H9 (cell line): ENCODE results near the gene ASTN2. TPM values are rescaled to one million over a fixed set of nuclear protein-coding genes. Genes with fewer than 3 reads are reported as not detected.

Source experiments
- DNase-seq: peaks from one replicate; pipeline ENCODE4 v3.0.0-alpha.2; 2017
- H2AFZ ChIP-seq: one replicate; pipeline ENCODE4 v1.6.1; 2013; ENCODE audit warnings: mild to moderate bottlenecking, low read length, control low read depth, moderate library complexity
- H2AK5ac ChIP-seq: 2 replicates; pipeline ENCODE4 v1.6.1; 2013; ENCODE audit warnings: low read length, control low read depth, mixed read lengths; ENCODE audit not compliant: insufficient read length
- H2BK120ac ChIP-seq: one replicate; pipeline ENCODE4 v1.6.1; 2013; ENCODE audit warnings: low read depth, mild to moderate bottlenecking, low read length, control low read depth, inconsistent platforms; ENCODE audit not compliant: poor library complexity, severe bottlenecking
- H2BK12ac ChIP-seq: 2 replicates; pipeline ENCODE4 v1.6.1; 2013; ENCODE audit warnings: low read length, control low read depth, mixed read lengths, low read depth; ENCODE audit not compliant: insufficient read length
- H2BK15ac ChIP-seq: 2 replicates; pipeline ENCODE4 v1.6.1; 2013; ENCODE audit warnings: low read depth, low read length, control low read depth
- H2BK20ac ChIP-seq: one replicate; pipeline ENCODE4 v1.6.1; 2013; ENCODE audit warnings: low read depth, mild to moderate bottlenecking, low read length, control low read depth, inconsistent platforms; ENCODE audit not compliant: poor library complexity, severe bottlenecking
- H2BK5ac ChIP-seq: 2 replicates; pipeline ENCODE4 v1.6.1; 2013; ENCODE audit warnings: low read length, control low read depth, mixed read lengths; ENCODE audit not compliant: insufficient read length
- H3K14ac ChIP-seq: 2 replicates; pipeline ENCODE4 v1.6.1; 2013; ENCODE audit warnings: low read length, control low read depth; ENCODE audit not compliant: insufficient read depth
- H3K18ac ChIP-seq: 2 replicates; pipeline ENCODE4 v1.6.1; 2013; ENCODE audit warnings: low read depth, mild to moderate bottlenecking, mixed read lengths, low read length, control low read depth; ENCODE audit not compliant: insufficient read length
- H3K23ac ChIP-seq: 2 replicates; pipeline ENCODE4 v1.6.1; 2013; ENCODE audit warnings: low read length, control low read depth, mixed read lengths, low read depth; ENCODE audit not compliant: insufficient read length
- H3K23me2 ChIP-seq: 2 replicates; pipeline ENCODE4 v1.6.1; 2013; ENCODE audit warnings: low read depth, mild to moderate bottlenecking, mixed read lengths, low read length, control low read depth; ENCODE audit not compliant: insufficient read length, poor library complexity, severe bottlenecking
- H3K27ac ChIP-seq: 2 replicates; pipeline ENCODE4 v1.5.1; 2013; ENCODE audit warnings: low read length, control low read depth, mixed read lengths, low read depth; ENCODE audit not compliant: insufficient read length
- H3K27me3 ChIP-seq: 2 replicates; pipeline ENCODE4 v1.6.1; 2013; ENCODE audit warnings: low read length, control low read depth, inconsistent platforms; ENCODE audit not compliant: insufficient read depth
- H3K4ac ChIP-seq: 2 replicates; pipeline ENCODE4 v1.6.1; 2013; ENCODE audit warnings: low read depth, mild to moderate bottlenecking, control low read depth, inconsistent platforms, low read length, moderate library complexity
- H3K4me1 ChIP-seq: 2 replicates; pipeline ENCODE4 v1.6.1; 2013; ENCODE audit warnings: low read length, control low read depth, inconsistent platforms; ENCODE audit not compliant: insufficient read depth
- H3K4me2 ChIP-seq: 2 replicates; pipeline ENCODE4 v1.6.1; 2013; ENCODE audit warnings: low read length, control low read depth, mixed read lengths; ENCODE audit not compliant: insufficient read length, insufficient read depth
- H3K56ac ChIP-seq: 2 replicates; pipeline ENCODE4 v1.6.1; 2013; ENCODE audit warnings: low read depth, mild to moderate bottlenecking, mixed read lengths, low read length, control low read depth; ENCODE audit not compliant: insufficient read length
- H3K79me1 ChIP-seq: 2 replicates; pipeline ENCODE4 v1.6.1; 2013; ENCODE audit warnings: low read depth, mild to moderate bottlenecking, moderate library complexity, low read length, control low read depth, inconsistent platforms; ENCODE audit not compliant: insufficient read depth, poor library complexity, severe bottlenecking
- H3K79me2 ChIP-seq: 2 replicates; pipeline ENCODE4 v1.6.1; 2013; ENCODE audit warnings: low read length, control low read depth, inconsistent platforms; ENCODE audit not compliant: insufficient read depth
- H3K9ac ChIP-seq: 2 replicates; pipeline ENCODE4 v1.6.1; 2013; ENCODE audit warnings: low read length, control low read depth, mixed read lengths; ENCODE audit not compliant: insufficient read length; ENCODE audit errors: extremely low read depth
- H3K9me3 ChIP-seq: one replicate; pipeline ENCODE4 v1.6.1; 2013; ENCODE audit warnings: low read depth, low read length, inconsistent platforms; ENCODE audit not compliant: control insufficient read depth
- H3T11ph ChIP-seq: one replicate; pipeline ENCODE4 v1.6.1; 2013; ENCODE audit warnings: mild to moderate bottlenecking, low read length, control low read depth, inconsistent platforms
- H4K20me1 ChIP-seq: one replicate; pipeline ENCODE4 v1.6.1; 2013; ENCODE audit not compliant: control insufficient read depth, insufficient read length, insufficient read depth
- H4K5ac ChIP-seq: 2 replicates; pipeline ENCODE4 v1.6.1; 2013; ENCODE audit warnings: low read depth, mild to moderate bottlenecking, mixed read lengths, low read length, control low read depth; ENCODE audit not compliant: insufficient read length
- H4K8ac ChIP-seq: replicated peaks from 2 replicates; pipeline ENCODE4 v1.6.1; 2013; ENCODE audit warnings: low read length, control low read depth, mixed read lengths, low read depth; ENCODE audit not compliant: insufficient read length
- H4K91ac ChIP-seq: 2 replicates; pipeline ENCODE4 v1.6.1; 2013; ENCODE audit warnings: low read depth, mild to moderate bottlenecking, moderate library complexity, mixed read lengths, low read length, control low read depth; ENCODE audit not compliant: insufficient read length
- H3K27ac Mint-ChIP-seq, 3 experiments: 2 replicates in 2 of 3; 3 replicates in 1 of 3; pipeline ENCODE4 v1.8.0; 2020 to 2021; ENCODE audit warnings: mixed read lengths in 3 of 3, mild to moderate bottlenecking in 1 of 3, moderate library complexity in 1 of 3
- H3K27me3 Mint-ChIP-seq: 2 replicates; pipeline ENCODE4 v1.8.0; 2021; ENCODE audit warnings: low read depth, mild to moderate bottlenecking, moderate library complexity, mixed read lengths
- H3K36me3 Mint-ChIP-seq, 3 experiments: 2 replicates in 2 of 3; 3 replicates in 1 of 3; pipeline ENCODE4 v1.8.0; 2020 to 2021; ENCODE audit warnings: low read depth in 3 of 3, mixed read lengths in 3 of 3; ENCODE audit not compliant: insufficient read depth in 1 of 3
- H3K4me1 Mint-ChIP-seq, 2 experiments: 2 replicates each; pipeline ENCODE4 v1.8.0; 2020; ENCODE audit warnings: mixed read lengths in 2 of 2
- H3K4me3 Mint-ChIP-seq, 2 experiments: 2 replicates in 1 of 2; 3 replicates in 1 of 2; pipeline ENCODE4 v1.8.0; 2020 to 2021; ENCODE audit warnings: mild to moderate bottlenecking in 2 of 2, mixed read lengths in 2 of 2, moderate library complexity in 1 of 2
- H3K9me3 Mint-ChIP-seq, 2 experiments: 2 replicates in 1 of 2; 3 replicates in 1 of 2; pipeline ENCODE4 v1.8.0; 2020; ENCODE audit warnings: mild to moderate bottlenecking in 2 of 2, mixed read lengths in 2 of 2, moderate library complexity in 1 of 2
- CTCF ChIP-seq: fragments of 200-600 bp; sonication (generic); conservative IDR thresholded peaks from 3 replicates; pipeline ENCODE4 v1.8.0; 2021; ENCODE audit warnings: antibody characterized with exemption, mild to moderate bottlenecking
- WGBS: extraction: QIAGEN DNeasy Blood & Tissue Kit; methylation state at CpG from one replicate; pipeline ENCODE4 v1.1.7; 2013; ENCODE audit warnings: missing lambda C conversion rate, low lambda C conversion rate, mixed read lengths; ENCODE audit not compliant: insufficient read length; ENCODE audit errors: extremely low coverage; 5-methylcytosine and 5-hydroxymethylcytosine counted together
- total RNA-seq: library from RNA; stranded (reverse); gene quantifications from 2 replicates; pipeline ENCODE4 v1.2.1, GENCODE V29; 2021

The ASTN2 gene
- total RNA-seq, 1 experiment from 2014 or later: 9.7 TPM

GRCh38 chr9:116685166-116685565 is 729.7 kb downstream of the ASTN2 start:
- no peak overlapping the region for H3K27ac Mint-ChIP-seq
- Histone ChIP-seq H3K18ac (no peak overlapping the region), H2BK20ac (no peak overlapping the region), H2BK120ac (no peak overlapping the region), H2BK5ac (no peak overlapping the region), H3K9me3 (peaks cover 7% of the 10 kb centered on the region), H3K27me3 (no peaks in the 10 kb centered on the region; the same call in 1 of the 2 replicates), H3K23ac (no peak overlapping the region), H3T11ph (no peak overlapping the region), H2BK15ac (no peak overlapping the region), H3K27ac (no peak overlapping the region), H3K4me2 (no peak overlapping the region), H4K8ac (no peak overlapping the region), H4K5ac (no peak overlapping the region), H3K4ac (no peak overlapping the region), H2AK5ac (no peak overlapping the region), H2AFZ (no peak overlapping the region), H3K56ac (no peak overlapping the region), H3K79me2 (no peaks in the 10 kb centered on the region), H3K23me2 (peaks cover 8% of the 10 kb centered on the region), H2BK12ac (no peak overlapping the region), H3K14ac (no peak overlapping the region), H3K4me1 (no peaks in the 10 kb centered on the region; the same call in 1 of the 2 replicates), H4K20me1 (no peaks in the 10 kb centered on the region), H3K79me1 (no peaks in the 10 kb centered on the region), H3K9ac (no peak overlapping the region), H4K91ac (no peak overlapping the region)
- H3K27me3 Mint-ChIP-seq: peaks cover 4% of the 10 kb centered on the region
- peaks cover 11 to 15% of the 10 kb centered on the region in 2 experiments for H3K9me3 Mint-ChIP-seq
- WGBS: no CpG with 5 or more reads among the region's 4 CpGs
- H3K4me1 Mint-ChIP-seq: peaks cover 31 to 33% of the 10 kb centered on the region in 2 experiments
- TF ChIP-seq CTCF: no peak
- no peak for DNase-seq
- no peak overlapping the region for H3K4me3 Mint-ChIP-seq
- peaks cover 11 to 21% (median 20%) of the 10 kb centered on the region in 3 experiments for H3K36me3 Mint-ChIP-seq
